Neural cell (in vitro differentiated cells): ENCODE measurements around the gene PDE6C. TPM values are rescaled to one million over a fixed set of nuclear protein-coding genes. Genes with fewer than 3 reads are reported as not detected.

ENCODE experiments used
- H2AFZ ChIP-seq: fragments of 200-600, 300-800 bp; sonication (generic), shearing (Covaris generic); 2 replicates; pipeline ENCODE4 v1.6.0; 2014; ENCODE audit warnings: low read depth, mild to moderate bottlenecking, antibody characterized with exemption, low read length, moderate library complexity
- H3F3A ChIP-seq: fragments of 200-600 bp; shearing (Covaris generic); 2 replicates; pipeline ENCODE4 v1.6.1; 2016; ENCODE audit warnings: mild to moderate bottlenecking, moderate library complexity, mixed read lengths, antibody characterized with exemption, low read length; ENCODE audit not compliant: insufficient read depth, poor library complexity, severe bottlenecking
- H3K27ac ChIP-seq: fragments of 200-600, 300-800 bp; sonication (generic), shearing (Covaris generic); 2 replicates; pipeline ENCODE4 v1.5.1; 2014; ENCODE audit warnings: mild to moderate bottlenecking, low read length, moderate library complexity
- H3K27me3 ChIP-seq: fragments of 300-800, 200-600 bp; sonication (generic), shearing (Covaris generic); 2 replicates; pipeline ENCODE4 v1.6.0; 2014; ENCODE audit warnings: mild to moderate bottlenecking, low read depth, low read length, moderate library complexity; ENCODE audit not compliant: insufficient read depth
- H3K36me3 ChIP-seq: fragments of 300-800, 200-600 bp; sonication (generic), shearing (Covaris generic); 2 replicates; pipeline ENCODE4 v1.5.1; 2014; ENCODE audit warnings: mild to moderate bottlenecking, antibody characterized with exemption, low read length, moderate library complexity; ENCODE audit not compliant: insufficient read depth
- H3K4me2 ChIP-seq: fragments of 300-800, 200-600 bp; sonication (generic), shearing (Covaris generic); 2 replicates; pipeline ENCODE4 v1.6.0; 2014; ENCODE audit warnings: mild to moderate bottlenecking, low read length
- H3K4me3 ChIP-seq: fragments of 300-800, 200-600 bp; sonication (generic), shearing (Covaris generic); 2 replicates; pipeline ENCODE4 v1.5.1; 2014; ENCODE audit warnings: mild to moderate bottlenecking, low read length, moderate library complexity
- H3K79me2 ChIP-seq: fragments of 200-600 bp; shearing (Covaris generic); replicated peaks from 2 replicates; pipeline ENCODE4 v1.6.0; 2014; ENCODE audit warnings: mild to moderate bottlenecking, low read length, moderate library complexity; ENCODE audit not compliant: insufficient read depth
- H3K9ac ChIP-seq: fragments of 300-800, 200-600 bp; sonication (generic), shearing (Covaris generic); 2 replicates; pipeline ENCODE4 v1.6.1; 2016; ENCODE audit warnings: mild to moderate bottlenecking, low read length, mixed read lengths
- H3K9me2 ChIP-seq: fragments of 200-600 bp; shearing (Covaris generic); 2 replicates; pipeline ENCODE4 v1.6.1; 2016; ENCODE audit warnings: mild to moderate bottlenecking, low read length, mixed read lengths; ENCODE audit not compliant: insufficient read depth
- H3K9me3 ChIP-seq: fragments of 200-600, 300-800 bp; sonication (generic), shearing (Covaris generic); 2 replicates; pipeline ENCODE4 v1.6.1; 2016; ENCODE audit warnings: mild to moderate bottlenecking, mixed run types, low read length, moderate library complexity, mixed read lengths
- H4K20me1 ChIP-seq: fragments of 200-600 bp; shearing (Covaris generic); 2 replicates; pipeline ENCODE4 v1.6.1; 2016; ENCODE audit warnings: mild to moderate bottlenecking, mixed run types; ENCODE audit not compliant: insufficient read depth
- EP300 ChIP-seq: fragments of 450-650 bp; conservative IDR thresholded peaks from 2 replicates; pipeline ENCODE4 v1.6.1; 2014; ENCODE audit warnings: antibody characterized with exemption, mild to moderate bottlenecking, moderate library complexity; ENCODE audit not compliant: poor library complexity, severe bottlenecking
- EZH2 ChIP-seq: fragments of 200-600, 300-800 bp; shearing (Covaris generic), sonication (generic); IDR thresholded peaks from 2 replicates; pipeline ENCODE4 v1.6.1; 2014; ENCODE audit warnings: antibody characterized with exemption, low read length, borderline replicate concordance, mild to moderate bottlenecking; ENCODE audit not compliant: insufficient read depth, poor library complexity, severe bottlenecking
- MXI1 ChIP-seq: fragments of 450-650 bp; conservative IDR thresholded peaks from 2 replicates; pipeline ENCODE4 v1.6.1; 2014; ENCODE audit warnings: antibody characterized with exemption, mild to moderate bottlenecking; ENCODE audit not compliant: poor library complexity, severe bottlenecking
- POLR2AphosphoS5 ChIP-seq: IDR thresholded peaks from 2 replicates; pipeline ENCODE4 v1.6.1; 2012
- RAD21 ChIP-seq: fragments of 450-650 bp; conservative IDR thresholded peaks from 2 replicates; pipeline ENCODE4 v1.6.1; 2014; ENCODE audit warnings: antibody characterized with exemption, mild to moderate bottlenecking, moderate library complexity
- SMC3 ChIP-seq: fragments of 450-650 bp; conservative IDR thresholded peaks from 2 replicates; pipeline ENCODE4 v1.6.1; 2014; ENCODE audit warnings: antibody characterized with exemption, mild to moderate bottlenecking, moderate library complexity; ENCODE audit not compliant: poor library complexity
- TAF1 ChIP-seq: IDR thresholded peaks from 2 replicates; pipeline ENCODE4 v1.6.1; 2012; ENCODE audit warnings: low read depth
- polyA plus RNA-seq: library from polyadenylated mRNA; depleted of rRNA; stranded (reverse); fragments of >200 nt; gene quantifications from 2 replicates; pipeline ENCODE4 v1.2.3, GENCODE V29; 2014
- TF ChIP-seq, protein P1 (sequence below): IDR thresholded peaks from 2 replicates; pipeline ENCODE4 v1.6.1; 2012; ENCODE audit warnings: borderline replicate concordance
- TF ChIP-seq, protein P2 (sequence below): fragments of 450-650 bp; IDR thresholded peaks from 2 replicates; pipeline ENCODE4 v1.5.1; 2014; ENCODE audit warnings: antibody characterized with exemption, mild to moderate bottlenecking, moderate library complexity; ENCODE audit not compliant: poor library complexity, severe bottlenecking

PDE6C gene
- polyA plus RNA-seq, 1 donor from 2014 or later, result not detected

DNA sequence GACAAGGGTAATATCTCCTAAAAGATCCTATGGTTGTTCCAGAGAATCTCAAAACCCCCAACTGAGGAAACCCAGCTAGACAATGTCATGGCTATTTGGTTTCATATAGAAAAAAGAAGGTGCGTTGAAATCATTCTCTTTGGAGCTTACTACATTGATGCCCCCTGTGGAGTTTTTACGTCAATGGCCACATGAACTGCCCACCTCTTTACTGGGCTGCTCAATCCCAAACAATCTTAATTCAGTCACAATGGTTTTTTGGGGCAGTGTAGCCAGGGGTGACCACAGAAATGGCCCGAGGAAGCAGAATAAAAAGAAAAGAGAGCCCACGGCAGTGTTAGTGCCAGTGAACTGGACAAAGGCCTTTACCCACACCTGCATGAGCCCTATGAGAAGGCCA, 19.1 kb upstream of the PDE6C start:
- Histone ChIP-seq H3K27ac (no peak overlapping the region), H3K9me2 (no peaks in the 10 kb centered on the region), H3K36me3 (no peaks in the 10 kb centered on the region), H3K4me2 (no peak overlapping the region), H3F3A (no peaks in the 10 kb centered on the region), H3K27me3 (no peaks in the 10 kb centered on the region), H3K9me3 (no peaks in the 10 kb centered on the region), H3K9ac (no peak overlapping the region), H4K20me1 (no peaks in the 10 kb centered on the region), H3K4me3 (no peak overlapping the region), H3K79me2 (no peaks in the 10 kb centered on the region), H2AFZ (no peak overlapping the region)
- no peak for TF ChIP-seq TAF1
- no peak for TF ChIP-seq MXI1
- TF ChIP-seq, protein P1, sequence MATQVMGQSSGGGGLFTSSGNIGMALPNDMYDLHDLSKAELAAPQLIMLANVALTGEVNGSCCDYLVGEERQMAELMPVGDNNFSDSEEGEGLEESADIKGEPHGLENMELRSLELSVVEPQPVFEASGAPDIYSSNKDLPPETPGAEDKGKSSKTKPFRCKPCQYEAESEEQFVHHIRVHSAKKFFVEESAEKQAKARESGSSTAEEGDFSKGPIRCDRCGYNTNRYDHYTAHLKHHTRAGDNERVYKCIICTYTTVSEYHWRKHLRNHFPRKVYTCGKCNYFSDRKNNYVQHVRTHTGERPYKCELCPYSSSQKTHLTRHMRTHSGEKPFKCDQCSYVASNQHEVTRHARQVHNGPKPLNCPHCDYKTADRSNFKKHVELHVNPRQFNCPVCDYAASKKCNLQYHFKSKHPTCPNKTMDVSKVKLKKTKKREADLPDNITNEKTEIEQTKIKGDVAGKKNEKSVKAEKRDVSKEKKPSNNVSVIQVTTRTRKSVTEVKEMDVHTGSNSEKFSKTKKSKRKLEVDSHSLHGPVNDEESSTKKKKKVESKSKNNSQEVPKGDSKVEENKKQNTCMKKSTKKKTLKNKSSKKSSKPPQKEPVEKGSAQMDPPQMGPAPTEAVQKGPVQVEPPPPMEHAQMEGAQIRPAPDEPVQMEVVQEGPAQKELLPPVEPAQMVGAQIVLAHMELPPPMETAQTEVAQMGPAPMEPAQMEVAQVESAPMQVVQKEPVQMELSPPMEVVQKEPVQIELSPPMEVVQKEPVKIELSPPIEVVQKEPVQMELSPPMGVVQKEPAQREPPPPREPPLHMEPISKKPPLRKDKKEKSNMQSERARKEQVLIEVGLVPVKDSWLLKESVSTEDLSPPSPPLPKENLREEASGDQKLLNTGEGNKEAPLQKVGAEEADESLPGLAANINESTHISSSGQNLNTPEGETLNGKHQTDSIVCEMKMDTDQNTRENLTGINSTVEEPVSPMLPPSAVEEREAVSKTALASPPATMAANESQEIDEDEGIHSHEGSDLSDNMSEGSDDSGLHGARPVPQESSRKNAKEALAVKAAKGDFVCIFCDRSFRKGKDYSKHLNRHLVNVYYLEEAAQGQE, result no peak
- TF ChIP-seq RAD21, result no peak
- TF ChIP-seq POLR2AphosphoS5, result no peak
- TF ChIP-seq, protein P2, sequence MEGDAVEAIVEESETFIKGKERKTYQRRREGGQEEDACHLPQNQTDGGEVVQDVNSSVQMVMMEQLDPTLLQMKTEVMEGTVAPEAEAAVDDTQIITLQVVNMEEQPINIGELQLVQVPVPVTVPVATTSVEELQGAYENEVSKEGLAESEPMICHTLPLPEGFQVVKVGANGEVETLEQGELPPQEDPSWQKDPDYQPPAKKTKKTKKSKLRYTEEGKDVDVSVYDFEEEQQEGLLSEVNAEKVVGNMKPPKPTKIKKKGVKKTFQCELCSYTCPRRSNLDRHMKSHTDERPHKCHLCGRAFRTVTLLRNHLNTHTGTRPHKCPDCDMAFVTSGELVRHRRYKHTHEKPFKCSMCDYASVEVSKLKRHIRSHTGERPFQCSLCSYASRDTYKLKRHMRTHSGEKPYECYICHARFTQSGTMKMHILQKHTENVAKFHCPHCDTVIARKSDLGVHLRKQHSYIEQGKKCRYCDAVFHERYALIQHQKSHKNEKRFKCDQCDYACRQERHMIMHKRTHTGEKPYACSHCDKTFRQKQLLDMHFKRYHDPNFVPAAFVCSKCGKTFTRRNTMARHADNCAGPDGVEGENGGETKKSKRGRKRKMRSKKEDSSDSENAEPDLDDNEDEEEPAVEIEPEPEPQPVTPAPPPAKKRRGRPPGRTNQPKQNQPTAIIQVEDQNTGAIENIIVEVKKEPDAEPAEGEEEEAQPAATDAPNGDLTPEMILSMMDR, result no peak

DNA sequence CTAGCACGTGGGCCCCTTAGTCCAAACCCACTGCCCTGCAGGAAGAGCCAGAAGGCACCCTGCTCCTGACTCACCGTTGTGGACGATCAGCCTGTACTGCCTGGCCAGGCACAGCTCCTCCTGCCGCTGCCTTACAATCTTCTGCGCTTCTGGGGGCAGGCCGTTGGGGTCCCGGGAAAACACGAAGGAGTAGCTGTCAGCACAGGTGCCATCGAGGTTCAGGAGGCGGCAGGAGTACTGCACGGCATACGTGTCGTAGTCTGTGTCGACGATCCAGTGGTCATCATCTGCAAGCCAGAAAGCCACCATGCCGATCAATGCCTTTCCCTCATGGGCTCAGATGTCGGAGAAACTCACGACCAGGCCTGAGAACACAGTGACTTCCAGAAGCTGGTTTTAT, 18.6 kb upstream of the PDE6C start:
- no peaks in the 10 kb centered on the region for H3K9me2 ChIP-seq
- H3K27me3 ChIP-seq, result no peaks in the 10 kb centered on the region
- no peaks in the 10 kb centered on the region for H3F3A ChIP-seq
- H4K20me1 ChIP-seq, result no peaks in the 10 kb centered on the region
- no peaks in the 10 kb centered on the region for H3K9me3 ChIP-seq
- H3K9ac ChIP-seq, result no peak overlapping the region
- H3K27ac ChIP-seq, result no peak overlapping the region
- H3K79me2 ChIP-seq, result no peaks in the 10 kb centered on the region
- H2AFZ ChIP-seq, result no peak overlapping the region
- H3K4me2 ChIP-seq, result no peak overlapping the region
- no peak overlapping the region for H3K4me3 ChIP-seq
- H3K36me3 ChIP-seq, result no peaks in the 10 kb centered on the region
- TF ChIP-seq MXI1, result no peak
- no peak for TF ChIP-seq POLR2AphosphoS5
- TF ChIP-seq RAD21, result no peak
- TF ChIP-seq, protein P1, result no peak
- no peak for TF ChIP-seq EP300
- TF ChIP-seq TAF1, result no peak
- TF ChIP-seq SMC3, result no peak
- TF ChIP-seq EZH2, result no peak
- TF ChIP-seq, protein P2, result no peak
